Measurements from ENCODE around the gene CACFD1. TPM values are rescaled to one million over a fixed set of nuclear protein-coding genes. Genes with fewer than 3 reads are reported as not detected.

Gene CACFD1
- total and polyA plus RNA-seq, 8 donors, result 17.7 to 48.4 (median 26.1) TPM

DNA sequence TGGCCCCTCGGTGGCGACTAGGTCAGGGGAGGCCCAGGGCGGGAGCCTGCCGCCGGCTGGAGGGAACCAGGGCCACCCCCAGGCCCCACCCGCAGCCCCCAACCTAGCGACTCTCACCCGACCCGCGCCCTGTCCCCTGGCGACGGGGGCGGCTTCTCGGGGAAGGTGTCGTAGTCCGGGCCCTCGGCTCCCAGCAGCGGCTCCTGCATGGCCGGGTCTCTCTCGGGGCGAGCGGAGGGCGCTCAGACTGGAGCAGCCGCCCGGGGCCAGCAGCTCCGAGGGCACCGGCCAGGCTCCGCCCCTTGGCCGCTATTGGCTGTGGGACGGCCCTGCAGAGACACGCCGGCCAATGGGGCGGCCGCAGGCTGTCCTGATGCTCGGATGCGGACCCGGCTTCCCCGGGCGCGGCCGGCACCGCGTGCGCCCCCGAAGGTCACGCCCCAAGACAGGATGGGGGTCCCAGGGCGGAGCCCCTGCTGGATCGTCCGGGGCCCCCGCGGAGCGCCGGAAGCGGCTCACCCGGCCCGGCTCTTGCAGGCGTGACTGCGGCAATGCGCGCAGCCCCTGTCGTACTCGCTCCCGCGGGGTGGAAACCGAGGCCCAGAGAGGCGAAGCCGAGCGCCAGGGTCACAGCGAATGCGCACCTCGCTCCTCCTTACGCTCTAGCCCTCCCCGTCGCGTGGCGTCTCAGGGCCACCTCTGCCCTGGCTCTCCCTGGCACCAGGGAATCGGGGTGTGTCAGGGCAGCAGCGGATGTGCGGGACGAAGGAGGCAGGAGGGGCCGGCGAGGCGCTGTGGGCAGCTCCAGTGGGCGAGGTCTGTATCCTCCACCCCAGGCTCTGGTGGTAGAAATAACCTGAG lies 19.3 kb downstream of the CACFD1 start, which contains the start of gene SLC2A6:
Gene SLC2A6 (minus strand): TSS at position 249 of the 861 bp plus-strand sequence. CDS start 40 bp downstream, at position 209.
- peaks cover 9 to 59% of the 10 kb centered on the region in 2 donors for H3K4me1 ChIP-seq
- no peaks in the 10 kb centered on the region for H3K9me3 ChIP-seq
- ATAC-seq (peak; percentile 99), DNase-seq (peak in 3 of 4 donors; percentile 84 to 98 (median 87))
- intact Hi-C loops (cut with DNase I), result no loop called here
- peak within 1 kb of the TSS; percentile 61 to 70 for H3K4me3 ChIP-seq
- TF ChIP-seq, protein P1, sequence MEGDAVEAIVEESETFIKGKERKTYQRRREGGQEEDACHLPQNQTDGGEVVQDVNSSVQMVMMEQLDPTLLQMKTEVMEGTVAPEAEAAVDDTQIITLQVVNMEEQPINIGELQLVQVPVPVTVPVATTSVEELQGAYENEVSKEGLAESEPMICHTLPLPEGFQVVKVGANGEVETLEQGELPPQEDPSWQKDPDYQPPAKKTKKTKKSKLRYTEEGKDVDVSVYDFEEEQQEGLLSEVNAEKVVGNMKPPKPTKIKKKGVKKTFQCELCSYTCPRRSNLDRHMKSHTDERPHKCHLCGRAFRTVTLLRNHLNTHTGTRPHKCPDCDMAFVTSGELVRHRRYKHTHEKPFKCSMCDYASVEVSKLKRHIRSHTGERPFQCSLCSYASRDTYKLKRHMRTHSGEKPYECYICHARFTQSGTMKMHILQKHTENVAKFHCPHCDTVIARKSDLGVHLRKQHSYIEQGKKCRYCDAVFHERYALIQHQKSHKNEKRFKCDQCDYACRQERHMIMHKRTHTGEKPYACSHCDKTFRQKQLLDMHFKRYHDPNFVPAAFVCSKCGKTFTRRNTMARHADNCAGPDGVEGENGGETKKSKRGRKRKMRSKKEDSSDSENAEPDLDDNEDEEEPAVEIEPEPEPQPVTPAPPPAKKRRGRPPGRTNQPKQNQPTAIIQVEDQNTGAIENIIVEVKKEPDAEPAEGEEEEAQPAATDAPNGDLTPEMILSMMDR (IDR thresholded peaks at IDR 0.05), result no peak
- H3K27me3 ChIP-seq, result peaks cover 0 to 22% of the 10 kb centered on the region in 2 donors
- H3K27ac ChIP-seq, result peak within 1 kb of the TSS; percentile 71 to 78
- H3K36me3 ChIP-seq, result peaks cover 0 to 21% of the 10 kb centered on the region in 2 donors

- peak in 1 of 4 donors; percentile 60 for DNase-seq
Observed at GRCh38 chr9:133483611-133484010, 23.8 kb downstream of the CACFD1 start.

DNA sequence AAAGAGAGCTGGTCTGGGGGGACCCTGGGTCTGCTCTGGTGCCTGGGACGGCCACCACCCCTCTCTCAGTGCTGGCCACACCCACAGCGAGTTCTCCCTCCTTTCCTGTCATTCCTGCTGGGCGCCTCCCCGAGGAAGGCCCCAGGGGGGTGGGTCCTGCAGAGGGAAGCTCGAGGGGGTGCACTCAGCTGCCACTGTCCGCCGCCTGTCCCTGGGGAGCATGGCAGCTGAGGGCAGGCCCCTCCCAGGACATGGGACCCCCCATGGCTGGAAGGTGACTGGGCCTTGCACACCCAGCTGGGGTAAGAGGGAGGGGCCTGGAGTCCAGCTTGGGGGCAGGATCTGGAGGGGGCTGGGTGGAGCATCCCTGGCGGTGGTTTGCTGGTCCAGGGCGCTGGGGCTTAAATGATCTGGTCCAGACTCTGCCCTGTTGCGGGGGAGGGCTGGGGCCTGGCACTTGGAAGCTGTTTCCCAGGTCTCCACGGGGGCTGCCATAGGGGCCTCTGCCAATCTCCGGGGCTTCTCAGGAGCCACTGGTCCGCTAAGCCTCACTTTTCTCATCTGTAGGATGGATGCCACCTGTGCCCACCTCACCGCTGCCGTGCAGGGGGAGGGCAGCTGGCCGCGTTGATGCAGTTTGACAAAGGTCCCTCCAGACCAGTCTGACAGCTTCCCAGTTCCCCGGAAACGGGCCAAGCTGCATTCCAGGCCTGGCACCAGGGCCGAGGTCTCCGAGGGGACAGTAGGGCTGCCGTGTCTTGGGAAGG lies 25.1 kb downstream of the CACFD1 start:
- Histone ChIP-seq H3K36me3 (no peaks in the 10 kb centered on the region), H3K27ac (no peak overlapping the region), H3K9me3 (no peaks in the 10 kb centered on the region), H3K27me3 (peaks cover 0 to 10% of the 10 kb centered on the region in 2 donors), H3K4me3 (no peak overlapping the region), H3K4me1 (peaks cover 0 to 8% of the 10 kb centered on the region in 2 donors)
- TF ChIP-seq, protein P1 (IDR thresholded peaks at IDR 0.05), result no peak
- intact Hi-C loops (cut with DNase I), result loop anchor here in 1 of 2 donors (10.0 kb wide), 2 partner anchors 80 to 300 kb away; no protein-coding TSS in a partner anchor
- DNase-seq, result peak in 2 of 4 donors; percentile 45 to 76
- ATAC-seq, result peak; percentile 18

More at GRCh38 chr9:133483611-133484010, 23.8 kb downstream of the CACFD1 start:
- Histone ChIP-seq H3K36me3 (no peaks in the 10 kb centered on the region), H3K9me3 (no peaks in the 10 kb centered on the region), H3K27ac (no peak overlapping the region), H3K4me3 (no peak overlapping the region), H3K27me3 (peaks cover 0 to 23% of the 10 kb centered on the region in 2 donors), H3K4me1 (peaks cover 2 to 20% of the 10 kb centered on the region in 2 donors)
- intact Hi-C loops (cut with DNase I), result loop anchor here in 1 of 2 donors (10.0 kb wide), 2 partner anchors 79 to 299 kb away; no protein-coding TSS in a partner anchor
- TF ChIP-seq, protein P1 (IDR thresholded peaks at IDR 0.05), result no peak
- ATAC-seq, result no peak

- peak; percentile 11 for ATAC-seq
- TF ChIP-seq, protein P1 (IDR thresholded peaks at IDR 0.05), result no peak
- peaks cover 0 to 5% of the 10 kb centered on the region in 2 donors for H3K27me3 ChIP-seq
- no peak overlapping the region for H3K27ac ChIP-seq
- no peak overlapping the region for H3K4me3 ChIP-seq
- no peaks in the 10 kb centered on the region for H3K9me3 ChIP-seq
- peaks cover 0 to 7% of the 10 kb centered on the region in 2 donors for H3K4me1 ChIP-seq
- intact Hi-C loops (cut with DNase I), result loop anchor here in 1 of 2 donors (10.0 kb wide), 2 partner anchors 81 to 301 kb away; no protein-coding TSS in a partner anchor
- no peaks in the 10 kb centered on the region for H3K36me3 ChIP-seq
- DNase-seq, result peak in 1 of 4 donors; percentile 69
Observed at GRCh38 chr9:133485531-133486260, 25.9 kb downstream of the CACFD1 start.
